ENCODE measurements around the gene DBN1. TPM values are rescaled to one million over a fixed set of nuclear protein-coding genes. Genes with fewer than 3 reads are reported as not detected.

Gene DBN1
- total RNA-seq, 1 experiment from 2014 or later: 195 TPM

- ChIA-PET CTCF (no interaction called here), POLR2A (no interaction called here)
- no peak for DNase-seq (ENCODE audit: low read depth, low spot score)
- in situ Hi-C loops (cut with HindIII; ENCODE audit: low pct_unique_long_range_greater_than_20kb, low sequenced_read_pairs): no loop called here
- H3K4me1 ChIP-seq (ENCODE audit: control insufficient read depth, insufficient read depth, low read length): peaks cover 6% of the 10 kb centered on the region
- intact Hi-C loops (cut with micrococcal nuclease; ENCODE audit: unreplicated experiment): no loop called here
- TF ChIP-seq POLR2AphosphoS5 (IDR thresholded peaks at IDR 0.05; ENCODE audit: low read depth, low read length): no peak
- TF ChIP-seq REST (IDR thresholded peaks at IDR 0.05; ENCODE audit: insufficient read depth in 1 of 2, low read depth in 2 of 2, low read length in 1 of 2): no peak
- no peak for TF ChIP-seq SIN3A (IDR thresholded peaks at IDR 0.05; ENCODE audit: borderline replicate concordance, insufficient read depth, low read depth, low read length)
- TF ChIP-seq TCF7L2 (IDR thresholded peaks at IDR 0.05; ENCODE audit: low read depth, low read length): no peak
- no peak for TF ChIP-seq CTCF (IDR thresholded peaks at IDR 0.05)
- no TSS peak for BruUV-seq (replicated peaks)
- no peaks in the 10 kb centered on the region for H3K27me3 ChIP-seq (ENCODE audit: control insufficient read depth, insufficient read depth, low read length)
- no peaks in the 10 kb centered on the region for H3K9me3 ChIP-seq (ENCODE audit: control insufficient read depth, insufficient read depth, low read depth, low read length)
- H3K36me3 ChIP-seq (ENCODE audit: control insufficient read depth, insufficient read depth, low read length): no peaks in the 10 kb centered on the region
- no peak overlapping the region for H3K4me3 ChIP-seq (ENCODE audit: low read depth in 2 of 2, low read length in 2 of 2)
- no peak for ATAC-seq
- no peak overlapping the region for H3K27ac ChIP-seq (ENCODE audit: low read length)
Observed at GRCh38 chr5:177477701-177478477, 4.5 kb upstream of the DBN1 start.

- intact Hi-C loops (cut with micrococcal nuclease; ENCODE audit: unreplicated experiment) (no loop called here), in situ Hi-C loops (cut with HindIII; ENCODE audit: low pct_unique_long_range_greater_than_20kb, low sequenced_read_pairs) (no loop called here)
- H3K9me3 ChIP-seq (ENCODE audit: control insufficient read depth, insufficient read depth, low read depth, low read length): no peaks in the 10 kb centered on the region
- H3K36me3 ChIP-seq (ENCODE audit: control insufficient read depth, insufficient read depth, low read length): no peaks in the 10 kb centered on the region; the same call in 1 of the 2 replicates
- H3K27ac ChIP-seq (ENCODE audit: low read length): no peak overlapping the region
- peaks cover 13% of the 10 kb centered on the region for H3K4me1 ChIP-seq (ENCODE audit: control insufficient read depth, insufficient read depth, low read length)
- ChIA-PET CTCF (no interaction called here), POLR2A (no interaction called here)
- DNase-seq (ENCODE audit: low read depth, low spot score) (no peak), ATAC-seq (no peak)
- TF ChIP-seq POLR2AphosphoS5 (IDR thresholded peaks at IDR 0.05; ENCODE audit: low read depth, low read length) (no peak), TCF7L2 (IDR thresholded peaks at IDR 0.05; ENCODE audit: low read depth, low read length) (no peak), REST (IDR thresholded peaks at IDR 0.05; ENCODE audit: insufficient read depth in 1 of 2, low read depth in 2 of 2, low read length in 1 of 2) (no peak), SIN3A (IDR thresholded peaks at IDR 0.05; ENCODE audit: borderline replicate concordance, insufficient read depth, low read depth, low read length) (no peak), CTCF (IDR thresholded peaks at IDR 0.05) (no peak)
- no peak overlapping the region for H3K4me3 ChIP-seq (ENCODE audit: low read depth in 2 of 2, low read length in 2 of 2)
- H3K27me3 ChIP-seq (ENCODE audit: control insufficient read depth, insufficient read depth, low read length): no peaks in the 10 kb centered on the region
- no TSS peak for BruUV-seq (replicated peaks)
Observed at GRCh38 chr5:177476531-177477233, 3.2 kb upstream of the DBN1 start.
